Activated CD4-positive, alpha-beta T cell treated with anti-CD3 and anti-CD28 coated beads, Interleukin-2, amount 50 U/mL, for 24 hours (primary cell): ENCODE results near the gene ITGA7.

Experiments used
- DNase-seq, 2 donors: peaks; one replicate each; pipeline ENCODE4 v3.0.0-alpha.2; 2020; ENCODE audit warnings: low read depth in 1 of 2, low spot score in 1 of 2

ITGA7 gene

GRCh38 chr12:55682087-55682796 is 25.5 kb downstream of the ITGA7 start:
- no peak for DNase-seq

GRCh38 chr12:55681142-55682077 is 26.3 kb downstream of the ITGA7 start:
- DNase-seq = no peak

GRCh38 chr12:55679691-55680090 is 28.0 kb downstream of the ITGA7 start:
- DNase-seq = no peak

GRCh38 chr12:55676707-55677106 is 31.0 kb downstream of the ITGA7 start:
- no peak for DNase-seq

GRCh38 chr12:55675666-55676065 is 32.0 kb downstream of the ITGA7 start:
- DNase-seq = no peak

GRCh38 chr12:55673638-55674037 is 34.1 kb downstream of the ITGA7 start:
- DNase-seq = no peak

GRCh38 chr12:55671746-55672145 is 36.0 kb downstream of the ITGA7 start:
- DNase-seq = no peak

- DNase-seq = no peak
These were observed 37.4 kb downstream of the ITGA7 start for GRCh38 chr12:55670276-55670675.

- no peak for DNase-seq
These were observed 41.2 kb downstream of the ITGA7 start for GRCh38 chr12:55666508-55666907.

- DNase-seq = no peak
These were observed 42.9 kb downstream of the ITGA7 start for GRCh38 chr12:55664826-55665225.

GRCh38 chr12:55663391-55663790 is 44.3 kb downstream of the ITGA7 start:
- no peak for DNase-seq

GRCh38 chr12:55659486-55660385 is 48.0 kb downstream of the ITGA7 start:
- DNase-seq = no peak

GRCh38 chr12:55658635-55659391 is 48.9 kb downstream of the ITGA7 start:
- no peak for DNase-seq

- DNase-seq = no peak
These were observed 49.5 kb downstream of the ITGA7 start for GRCh38 chr12:55658212-55658611.

- no peak for DNase-seq
These were observed 50.5 kb downstream of the ITGA7 start for GRCh38 chr12:55657212-55657611.

GRCh38 chr12:55654511-55655214 is 53.0 kb downstream of the ITGA7 start:
- no peak for DNase-seq

GRCh38 chr12:55653031-55653430 is 54.7 kb downstream of the ITGA7 start:
- no peak for DNase-seq

GRCh38 chr12:55652352-55652751 is 55.4 kb downstream of the ITGA7 start:
- peak in 1 of 2 donors; percentile 45 for DNase-seq

- DNase-seq = no peak
These were observed 56.4 kb downstream of the ITGA7 start for GRCh38 chr12:55651299-55651683.
